G401 (cell line): Measurements from ENCODE around the gene HDHD5. TPM values are rescaled to one million over a fixed set of nuclear protein-coding genes. Genes with fewer than 3 reads are reported as not detected.

Experiments
- DNase-seq: peaks from one replicate; pipeline ENCODE4 v3.0.0-alpha.2; 2015; ENCODE audit warnings: low spot score
- in situ Hi-C: cut with HindIII; loops from 2 replicates; pipeline ENCODE4 v1.10.0; 2016; ENCODE audit warnings: low sequenced_read_pairs, mixed read lengths
- total RNA-seq: library from RNA; depleted of rRNA; stranded (reverse); fragments of >200 nt; shearing (Covaris generic); gene quantifications from 2 replicates; pipeline ENCODE4 v1.2.3, GENCODE V29; 2014

Gene HDHD5
- total RNA-seq, 1 experiment from 2014 or later: 163 TPM

DNA sequence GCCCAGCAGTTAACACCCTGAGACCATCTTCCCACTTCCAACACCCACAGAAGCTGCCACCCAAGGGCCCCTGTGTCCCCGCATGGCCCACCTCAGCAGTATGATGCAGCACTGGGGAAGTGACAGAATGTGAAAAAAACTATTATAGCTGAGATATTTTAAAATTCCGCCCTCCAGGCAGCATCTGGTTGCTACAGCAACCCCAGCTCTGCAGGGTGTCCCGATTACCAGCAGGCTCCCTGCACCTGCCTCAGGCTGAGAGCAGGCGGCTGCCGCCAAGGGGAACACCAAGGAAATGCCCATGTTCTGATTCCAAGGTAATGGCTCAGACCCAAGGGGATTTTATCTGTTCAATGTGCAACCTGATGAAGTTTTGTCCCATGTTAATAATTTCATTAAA lies 27.4 kb downstream of the HDHD5 start:
- no peak for DNase-seq
- in situ Hi-C loops: no loop called here

DNA sequence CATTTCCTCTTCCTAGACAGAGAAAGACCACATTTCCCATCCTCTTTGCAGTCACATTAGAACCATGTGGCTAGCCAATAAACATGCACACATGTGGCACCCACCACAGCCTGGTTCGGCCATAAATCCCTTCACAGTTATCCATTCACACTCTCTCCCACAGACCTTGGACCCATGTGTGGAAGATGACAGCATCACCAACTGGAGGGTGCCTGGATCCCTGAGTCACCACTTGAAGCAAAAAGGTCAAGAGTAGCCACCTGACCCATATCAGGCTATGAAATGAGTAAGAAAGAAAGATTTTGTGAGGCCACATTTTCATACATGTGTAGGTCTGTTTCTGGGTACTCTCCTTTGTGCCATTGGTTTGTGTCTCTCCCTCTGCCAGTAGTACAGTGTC lies 28.9 kb downstream of the HDHD5 start:
- no peak for DNase-seq
- in situ Hi-C loops: no loop called here

DNA sequence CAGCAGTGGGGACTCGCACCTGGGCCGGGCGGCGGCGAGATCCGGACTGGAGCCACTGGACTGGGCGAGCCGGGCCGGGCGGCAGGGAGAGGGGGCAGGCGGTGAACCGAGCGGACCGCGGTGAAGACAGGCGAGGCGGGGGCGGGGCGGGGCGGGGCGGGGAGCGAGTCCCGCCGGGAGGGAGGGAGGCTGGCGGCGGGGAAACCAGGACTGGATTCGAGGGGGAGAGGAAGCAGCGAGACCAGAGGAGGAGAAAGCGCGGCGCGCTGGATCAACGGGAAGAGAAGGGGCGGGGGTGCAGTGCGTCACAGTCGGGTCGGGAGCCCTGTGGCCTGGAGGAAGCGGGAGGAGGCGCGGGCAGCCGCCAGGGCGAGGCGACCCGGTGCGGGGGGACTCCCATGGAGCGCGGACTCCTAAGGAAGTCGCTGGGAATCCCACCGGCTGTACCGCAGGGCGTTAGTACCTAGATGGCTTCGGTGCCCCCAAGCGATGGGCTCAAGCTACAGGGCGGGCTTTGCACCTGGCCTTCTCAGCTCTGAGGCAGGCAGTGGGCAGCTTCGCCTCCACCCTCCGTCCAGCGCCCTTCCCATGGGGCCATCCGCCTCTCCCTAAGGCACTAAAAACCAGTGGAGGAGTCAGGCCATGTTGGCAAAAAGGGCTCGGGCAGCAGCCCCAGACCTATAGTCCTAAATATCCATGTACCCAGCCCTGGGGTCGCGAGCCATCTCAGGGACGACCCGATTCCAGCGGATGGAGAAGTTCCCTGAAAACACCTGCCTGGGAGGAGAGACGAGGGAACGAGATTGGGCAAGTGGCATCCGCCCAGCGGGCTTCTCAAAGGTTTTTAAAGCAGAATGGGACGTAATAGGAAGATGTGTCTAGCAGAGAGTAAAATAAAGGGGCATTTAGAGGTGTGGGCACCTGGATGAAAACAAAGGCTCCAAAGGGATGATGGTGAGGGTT lies 37.6 kb downstream of the HDHD5 start, which contains the start of gene TMEM121B:
TMEM121B (minus strand) TSS at position 128 of the 963 bp plus-strand sequence. CDS start 233 bp downstream, outside the sequence.
- DNase-seq: peak; percentile 89
- in situ Hi-C loops: no loop called here

DNA sequence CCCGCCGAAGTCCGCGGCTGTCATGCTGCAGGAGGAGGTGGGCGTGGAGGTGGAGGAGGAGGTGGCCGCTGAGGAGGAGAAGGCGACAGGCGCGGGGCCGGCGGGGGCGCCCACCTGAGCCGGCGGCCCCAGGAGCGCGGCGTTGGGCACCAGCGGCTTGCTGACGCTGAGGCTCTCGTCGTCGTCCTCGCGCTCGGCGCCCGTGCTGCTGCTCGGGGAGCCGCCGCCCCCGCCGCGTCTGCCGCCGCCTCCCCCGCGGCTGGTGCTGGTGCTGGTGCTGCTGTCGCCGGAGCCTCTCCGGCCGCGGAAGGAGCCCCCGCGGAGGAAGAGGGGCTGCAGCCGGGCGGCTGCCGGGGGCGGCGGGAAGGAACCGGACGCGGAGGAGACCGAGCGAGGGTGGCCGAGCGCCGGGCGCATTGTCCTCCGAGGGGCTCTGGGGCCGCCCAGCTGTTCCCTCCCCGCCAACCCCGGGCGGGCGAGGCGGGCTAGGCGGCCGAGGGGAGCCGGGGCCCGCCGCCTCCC lies 38.3 kb downstream of the HDHD5 start:
- in situ Hi-C loops: no loop called here
- peak; percentile 23 for DNase-seq

DNA sequence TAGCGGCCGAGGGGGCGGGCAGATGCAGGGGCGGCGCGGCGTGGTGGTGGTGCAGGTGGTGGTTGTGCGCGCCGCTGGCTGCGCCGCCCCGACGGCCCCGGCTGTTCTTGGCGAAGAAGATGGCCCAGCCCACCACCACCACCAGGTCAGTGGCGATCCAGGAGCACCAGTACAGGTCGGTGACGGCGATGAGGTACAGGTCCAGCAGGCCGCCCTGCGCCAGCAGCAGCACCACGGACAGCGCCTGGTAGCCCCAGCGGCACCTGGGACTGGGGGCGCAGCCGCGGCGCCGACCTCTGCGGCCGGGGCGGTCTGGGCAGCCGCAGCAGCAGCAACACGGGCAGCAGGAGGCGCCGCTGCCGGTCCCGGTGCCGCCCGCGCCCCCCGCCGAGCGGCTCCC lies 38.8 kb downstream of the HDHD5 start:
- no peak for DNase-seq
- in situ Hi-C loops: no loop called here

DNA sequence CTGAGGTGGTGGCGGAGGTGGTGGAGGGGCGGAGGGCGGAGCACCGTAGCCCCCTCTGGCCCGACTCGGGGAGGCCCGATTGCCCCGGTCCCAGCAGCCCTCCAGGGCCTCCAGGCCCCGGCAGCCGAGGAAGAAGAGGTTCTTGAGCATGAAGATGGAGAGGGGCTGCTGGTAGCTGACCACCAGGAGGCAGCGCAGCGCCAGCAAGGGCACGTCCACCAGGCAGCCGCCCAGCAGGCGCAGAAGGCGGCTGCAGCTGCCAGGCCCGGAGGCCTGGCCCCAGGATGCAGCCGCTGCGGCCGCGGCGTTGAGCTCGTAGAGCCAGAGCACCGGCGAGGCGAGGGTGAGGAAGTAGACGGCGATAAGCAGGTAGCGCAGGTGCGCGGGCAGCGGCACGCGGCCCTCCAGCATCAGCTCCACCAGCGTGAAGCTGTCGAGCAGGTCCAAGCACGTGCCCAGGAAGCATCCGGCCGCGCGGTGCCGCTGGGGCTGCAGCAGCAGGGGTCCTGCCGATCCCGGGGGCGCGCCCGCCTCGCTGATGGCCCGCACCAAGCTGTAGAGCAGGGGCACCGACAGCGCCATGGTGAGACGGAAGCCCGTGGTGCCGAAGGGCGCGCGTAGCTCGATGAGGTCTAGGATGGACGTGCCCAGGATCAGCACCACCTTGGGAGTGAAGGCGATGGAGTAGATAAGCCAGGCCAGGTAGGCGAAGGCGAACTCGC lies 39.4 kb downstream of the HDHD5 start:
- in situ Hi-C loops: no loop called here
- DNase-seq: peak; percentile 18

DNA sequence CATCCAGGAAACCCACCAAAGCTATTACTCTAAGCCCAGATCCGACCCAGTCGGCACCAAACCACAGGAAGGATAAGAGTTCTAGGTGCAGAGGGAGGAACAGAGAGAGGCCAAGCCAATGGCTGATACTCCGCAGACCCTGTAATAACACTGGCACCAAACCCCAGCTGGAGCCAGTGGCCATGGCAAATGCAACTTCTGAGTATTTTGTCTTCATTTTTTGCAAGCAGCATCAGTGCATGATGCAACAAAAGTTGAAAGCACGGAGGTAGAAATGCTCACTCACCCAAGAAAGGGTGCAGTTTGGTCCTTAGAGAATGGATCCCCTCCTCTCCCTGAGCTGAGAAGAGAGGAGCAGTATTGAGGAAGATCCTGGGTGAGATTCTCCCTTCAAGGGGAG lies 40.7 kb downstream of the HDHD5 start:
- in situ Hi-C loops: no loop called here
- peak; percentile 11 for DNase-seq

DNA sequence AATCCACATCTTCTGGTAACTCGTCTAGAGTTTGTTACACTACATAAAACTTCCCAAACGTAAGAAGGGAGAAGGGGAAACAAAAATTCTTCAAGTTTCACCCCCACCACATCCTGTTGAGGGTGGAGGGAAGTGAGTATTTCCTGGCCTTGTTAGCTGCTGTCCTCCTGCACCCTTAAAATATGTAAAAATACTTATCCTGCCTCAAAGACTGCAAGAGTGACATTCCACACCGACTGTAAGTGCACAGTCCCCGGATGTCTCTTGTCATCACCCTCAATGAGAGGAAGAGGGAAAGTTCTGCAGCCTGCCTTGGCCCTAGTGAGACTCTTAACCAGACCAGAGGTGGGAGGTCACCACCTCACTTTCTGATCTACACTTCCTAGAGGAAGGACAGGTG lies 41.2 kb downstream of the HDHD5 start:
- DNase-seq: peak; percentile 19
- in situ Hi-C loops: no loop called here

DNA sequence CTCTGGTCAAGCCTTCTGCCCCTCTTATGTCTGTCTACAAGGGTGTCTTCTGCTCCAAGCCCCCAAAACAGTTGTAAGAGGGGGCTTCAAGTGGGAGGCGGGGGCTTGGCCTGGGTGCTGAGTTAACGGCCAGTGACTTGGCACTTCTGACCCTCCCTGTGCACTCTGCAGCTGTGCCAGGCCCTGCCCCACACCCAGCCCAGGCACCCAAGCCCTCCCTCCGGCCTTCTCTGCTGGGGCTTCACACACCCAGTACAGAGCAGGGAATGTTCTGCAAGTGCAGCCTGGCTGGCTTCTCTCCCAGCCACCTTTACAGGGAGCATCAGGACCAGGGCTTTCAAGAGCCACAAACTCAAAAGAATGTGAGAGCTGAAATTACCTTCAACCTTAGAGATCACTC lies 41.7 kb downstream of the HDHD5 start:
- in situ Hi-C loops: no loop called here
- peak; percentile 30 for DNase-seq

DNA sequence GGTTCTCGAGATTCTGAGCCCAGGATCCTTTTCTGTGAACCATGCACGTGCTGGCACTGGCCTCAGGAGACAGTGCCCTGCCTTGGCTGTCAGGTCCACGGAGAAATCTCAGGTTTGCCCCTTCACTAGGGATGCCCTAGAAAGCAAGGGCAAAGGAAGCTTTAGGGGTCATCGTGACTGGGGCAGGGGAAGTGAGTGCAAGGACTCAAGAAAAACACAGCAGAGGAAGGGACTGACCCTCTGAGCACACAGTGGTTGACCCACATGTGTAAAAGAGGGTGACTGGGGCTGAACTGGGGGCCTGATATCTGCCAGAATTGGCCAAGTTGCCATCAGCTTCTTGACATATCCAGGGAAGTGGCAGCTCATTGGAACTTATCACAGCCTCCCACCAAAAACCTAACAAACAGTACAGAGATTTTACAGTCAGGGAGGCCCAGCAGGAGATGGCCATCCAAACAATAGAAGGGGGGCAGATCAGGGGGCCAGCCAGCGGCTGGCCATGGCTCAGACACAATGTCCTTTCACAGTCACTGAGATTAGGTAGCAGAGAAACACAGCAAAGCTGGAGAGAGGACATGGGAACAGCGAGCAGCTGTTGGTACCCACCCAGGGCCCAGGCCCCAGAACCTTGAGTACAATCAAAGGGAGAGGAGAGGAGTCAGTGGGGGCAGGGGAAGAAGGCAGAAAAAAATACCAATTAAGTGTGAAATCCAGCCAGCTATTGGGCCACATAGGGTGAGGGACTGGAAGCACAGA lies 42.3 kb downstream of the HDHD5 start:
- in situ Hi-C loops: no loop called here
- DNase-seq: peak; percentile 16

DNA sequence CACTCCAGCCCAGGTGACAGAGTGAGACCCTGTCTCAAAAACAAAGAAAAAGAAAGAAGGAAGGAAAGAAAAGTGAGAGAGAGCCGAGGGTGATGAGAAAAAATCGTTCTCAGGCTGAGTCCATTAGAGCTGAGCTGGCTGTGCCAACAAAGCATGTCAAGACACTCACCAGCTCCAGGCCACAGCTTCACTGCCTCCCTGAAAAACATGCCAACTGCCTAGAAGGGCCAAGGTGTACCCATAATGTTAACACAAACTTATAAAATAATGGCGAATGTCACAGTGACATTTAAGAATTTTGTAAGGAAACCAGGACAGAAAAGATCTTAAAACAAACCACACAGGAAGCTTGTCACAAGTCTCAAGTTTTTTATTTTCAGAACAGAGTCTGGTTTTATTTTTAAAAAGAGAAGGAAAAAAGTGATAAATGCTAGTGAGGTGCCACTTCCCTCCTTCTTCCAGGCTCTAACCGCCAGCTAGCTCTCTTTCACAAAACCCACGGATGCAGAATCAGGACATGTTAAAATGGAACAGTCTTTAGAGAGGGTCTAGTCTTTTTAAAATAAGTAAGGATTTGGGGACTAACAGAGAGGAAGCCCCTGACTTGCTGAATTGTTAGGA lies 43.0 kb downstream of the HDHD5 start:
- in situ Hi-C loops: no loop called here
- DNase-seq: peak; percentile 43

DNA sequence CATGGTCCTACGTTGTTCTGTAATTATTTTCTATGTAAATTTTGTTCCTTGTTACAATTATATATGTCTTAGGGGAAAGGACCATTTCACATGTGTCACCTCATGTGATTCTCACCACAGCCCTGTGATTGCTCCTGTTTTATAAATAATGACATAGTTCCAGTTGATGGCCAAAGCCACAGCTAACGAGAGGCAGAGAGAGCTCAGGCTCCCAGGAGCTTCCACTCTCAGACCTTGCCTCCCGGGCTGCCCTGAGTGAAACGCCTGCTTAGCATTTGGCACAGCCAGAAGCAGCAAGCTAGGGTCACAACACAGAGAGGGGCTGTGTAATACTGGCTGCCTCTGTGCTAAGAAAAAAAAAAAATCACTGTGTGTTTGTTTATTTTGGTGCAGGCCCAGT lies 43.8 kb downstream of the HDHD5 start:
- DNase-seq: no peak
- in situ Hi-C loops: no loop called here

DNA sequence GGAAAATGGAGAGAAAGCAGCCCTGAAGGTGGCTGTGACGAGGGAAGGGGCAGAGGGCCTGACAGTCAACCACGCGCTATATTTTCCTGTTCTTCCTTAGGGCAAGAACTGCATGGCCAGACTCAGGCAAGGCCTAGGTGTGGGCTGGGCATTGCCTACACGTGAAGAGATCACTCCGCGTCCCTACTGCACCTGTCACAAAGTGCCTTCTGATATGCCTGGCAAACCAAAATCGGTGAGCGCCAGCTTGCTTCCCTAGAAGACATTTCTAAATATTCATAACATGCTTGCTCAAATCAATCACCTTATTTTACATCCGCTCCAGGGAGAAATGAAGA lies 44.2 kb downstream of the HDHD5 start:
- in situ Hi-C loops: no loop called here
- peak; percentile 12 for DNase-seq

DNA sequence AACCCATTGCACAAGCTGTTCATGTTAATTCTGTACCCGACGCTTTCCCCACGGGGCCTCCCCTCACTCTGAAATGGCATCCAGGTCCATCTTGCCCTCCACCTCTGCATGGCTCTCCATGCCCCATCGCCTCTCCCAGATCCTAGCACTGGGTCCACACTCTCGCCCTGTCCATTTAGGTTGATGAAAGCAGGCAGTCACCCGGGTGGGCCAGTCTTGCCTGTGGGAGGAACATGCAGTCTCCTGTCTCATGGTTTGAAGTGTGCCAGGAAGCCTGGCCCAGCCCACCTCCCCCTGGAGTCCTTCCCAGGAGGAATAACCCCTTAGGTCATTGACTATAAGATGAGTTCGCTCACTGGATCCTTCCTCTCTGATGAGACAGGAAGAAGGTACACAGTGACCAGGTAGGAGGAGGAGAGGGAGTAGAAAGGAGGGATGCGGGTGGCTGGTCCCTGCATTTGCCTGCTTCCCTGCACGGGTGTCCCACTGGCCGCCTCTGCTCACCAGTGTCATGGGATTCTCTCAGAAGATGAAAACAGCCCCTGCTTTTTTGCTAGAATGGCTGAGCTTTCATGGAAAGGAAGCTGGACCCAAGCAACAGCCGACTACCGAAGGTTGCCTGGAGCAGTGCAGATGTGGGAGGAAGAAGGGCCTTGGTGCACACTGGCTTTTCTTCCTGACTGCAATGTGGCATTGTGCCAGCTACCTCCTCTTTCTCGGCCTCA lies 44.7 kb downstream of the HDHD5 start:
- no peak for DNase-seq
- in situ Hi-C loops: no loop called here

DNA sequence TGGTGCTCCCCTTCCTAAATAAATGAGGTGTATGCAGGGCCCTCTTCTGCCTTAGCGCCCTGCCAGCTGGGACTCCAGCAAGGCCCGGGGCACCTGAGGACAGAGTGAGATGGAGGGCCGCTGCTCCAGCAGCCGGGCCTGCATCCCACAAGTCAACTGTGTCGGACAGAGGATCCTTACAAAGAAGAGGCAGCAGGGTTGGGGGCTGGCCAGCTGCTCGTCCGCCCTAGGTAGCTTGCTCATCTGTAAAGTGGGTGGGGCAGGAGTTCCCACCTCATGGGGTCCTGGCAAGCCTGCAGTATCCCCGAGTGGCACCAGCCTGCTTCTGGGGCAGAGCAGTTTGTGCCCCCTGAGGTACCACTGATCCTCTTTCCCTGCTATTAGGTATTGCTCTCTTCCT lies 45.5 kb downstream of the HDHD5 start:
- in situ Hi-C loops: no loop called here
- no peak for DNase-seq

DNA sequence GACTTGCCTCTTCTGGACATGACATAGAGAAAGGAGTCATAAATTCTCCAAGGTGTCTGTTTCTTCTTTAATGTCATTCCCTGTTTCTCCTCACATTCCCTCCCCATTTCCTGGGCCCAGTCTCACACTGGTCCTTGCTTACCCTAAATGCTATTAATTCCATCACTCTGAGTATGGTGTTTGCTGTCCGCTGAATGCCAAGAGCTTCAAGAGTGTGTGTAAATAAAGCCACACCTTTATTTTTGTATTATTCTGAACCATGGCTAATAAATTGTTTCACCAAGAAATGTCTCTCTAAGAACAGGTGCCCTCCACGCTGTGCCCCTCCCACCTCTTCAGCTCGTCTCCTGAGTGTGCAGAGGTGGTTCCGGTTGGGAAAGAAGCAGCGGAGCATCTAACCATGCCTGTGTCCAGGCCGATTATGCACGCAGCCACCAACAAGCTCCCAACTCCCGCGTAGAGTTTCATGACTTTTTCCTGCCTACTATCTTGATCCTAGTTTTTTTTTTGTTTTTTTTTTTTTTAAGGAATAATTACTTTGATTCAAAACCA lies 46.5 kb downstream of the HDHD5 start:
- in situ Hi-C loops: no loop called here
- no peak for DNase-seq

DNA sequence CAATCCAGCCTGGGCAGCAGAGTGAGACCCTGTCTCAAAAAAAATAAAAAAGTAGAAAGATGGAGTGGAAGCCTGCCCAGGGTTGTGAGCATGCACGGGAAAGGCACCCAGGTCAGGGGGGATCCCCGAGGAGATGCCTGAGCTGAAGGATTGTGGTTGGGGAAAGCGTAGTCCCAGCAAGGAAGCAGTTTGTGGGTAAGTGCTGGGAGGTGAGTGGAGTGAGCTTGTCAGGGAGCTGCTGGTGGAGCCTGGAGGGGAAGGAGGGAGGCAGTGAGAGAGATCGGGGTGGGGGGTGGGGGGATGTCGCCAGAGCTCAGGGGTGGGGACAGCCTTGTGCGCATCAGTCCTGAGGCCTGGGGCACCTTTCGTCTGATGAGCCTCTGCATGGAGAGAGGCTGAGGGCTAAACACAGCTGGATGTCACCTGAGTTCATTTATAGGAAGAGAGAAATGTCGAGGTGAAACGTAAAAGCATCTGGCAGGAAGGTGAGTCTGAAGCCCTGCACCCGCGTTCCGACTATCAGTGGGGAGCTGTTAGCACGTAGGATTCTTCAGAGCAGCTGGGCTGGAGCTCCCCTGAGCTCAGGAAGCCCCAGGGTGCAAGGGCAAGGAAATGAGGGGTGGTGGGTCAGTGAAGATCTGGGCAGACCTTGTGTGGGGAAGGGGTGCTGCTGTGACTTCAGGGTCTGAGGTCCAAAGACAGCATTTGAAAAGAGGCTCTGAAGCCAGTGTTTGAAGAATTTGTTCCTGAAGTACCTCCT lies 48.1 kb downstream of the HDHD5 start:
- in situ Hi-C loops: no loop called here
- no peak for DNase-seq

DNA sequence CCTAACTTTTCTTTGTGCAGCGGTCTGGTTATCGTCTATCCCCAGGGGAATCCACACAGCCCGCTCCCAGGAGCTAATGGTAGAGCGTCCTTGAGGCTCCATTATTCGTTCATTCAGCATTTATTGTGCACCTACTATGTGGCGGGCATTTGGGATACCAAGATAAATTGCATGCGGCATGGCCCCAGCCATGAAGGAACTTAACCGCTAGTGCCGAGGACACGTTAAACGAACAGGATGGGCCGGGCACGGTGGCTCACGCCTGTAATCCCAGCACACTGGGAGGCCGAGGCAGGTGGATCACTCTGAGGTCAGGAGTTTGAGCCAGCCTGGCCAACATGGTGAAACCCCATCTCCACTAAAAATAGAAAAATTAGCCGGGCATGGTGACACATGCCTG lies 49.1 kb downstream of the HDHD5 start:
- no peak for DNase-seq
- in situ Hi-C loops: no loop called here
